Measurements from ENCODE around the gene ACTN2.

Gene ACTN2

GRCh38 chr1:236795757-236796667, 109.7 kb downstream of the ACTN2 start:
- Histone ChIP-seq H3K4me1 (ENCODE audit: insufficient read depth, poor library complexity, severe bottlenecking) (peaks cover 14% of the 10 kb centered on the region), H3K9me3 (ENCODE audit: severe bottlenecking) (no peaks in the 10 kb centered on the region), H3K27me3 (ENCODE audit: insufficient read depth, poor library complexity, severe bottlenecking) (no peaks in the 10 kb centered on the region), H3K4me3 (ENCODE audit: severe bottlenecking) (peak overlapping the region; percentile 83), H3K27ac (ENCODE audit: poor library complexity, severe bottlenecking) (peak overlapping the region; percentile 55), H3K36me3 (ENCODE audit: low read depth) (peaks cover 3% of the 10 kb centered on the region; the same call in 1 of the 2 replicates)
- ATAC-seq (ENCODE audit: low read depth), result peak; percentile 24
- no peak for DNase-seq (ENCODE audit: low spot score)
- no peak for TF ChIP-seq CTCF (IDR thresholded peaks at IDR 0.05; ENCODE audit: poor library complexity, severe bottlenecking)

GRCh38 chr1:236799001-236799400, 112.7 kb downstream of the ACTN2 start:
- no peak for DNase-seq (ENCODE audit: low spot score)
- Histone ChIP-seq H3K9me3 (ENCODE audit: severe bottlenecking) (no peaks in the 10 kb centered on the region), H3K27ac (ENCODE audit: poor library complexity, severe bottlenecking) (no peak overlapping the region), H3K27me3 (ENCODE audit: insufficient read depth, poor library complexity, severe bottlenecking) (no peaks in the 10 kb centered on the region), H3K4me3 (ENCODE audit: severe bottlenecking) (no peak overlapping the region), H3K4me1 (ENCODE audit: insufficient read depth, poor library complexity, severe bottlenecking) (peaks cover 14% of the 10 kb centered on the region), H3K36me3 (ENCODE audit: low read depth) (peaks cover 3% of the 10 kb centered on the region; the same call in 1 of the 2 replicates)
- TF ChIP-seq CTCF (IDR thresholded peaks at IDR 0.05; ENCODE audit: poor library complexity, severe bottlenecking), result no peak
- no peak for ATAC-seq (ENCODE audit: low read depth)

- Histone ChIP-seq H3K4me1 (ENCODE audit: insufficient read depth, poor library complexity, severe bottlenecking) (peaks cover 14% of the 10 kb centered on the region), H3K36me3 (ENCODE audit: low read depth) (peaks cover 3% of the 10 kb centered on the region; the same call in 1 of the 2 replicates), H3K9me3 (ENCODE audit: severe bottlenecking) (no peaks in the 10 kb centered on the region), H3K27ac (ENCODE audit: poor library complexity, severe bottlenecking) (no peak overlapping the region), H3K4me3 (ENCODE audit: severe bottlenecking) (no peak overlapping the region), H3K27me3 (ENCODE audit: insufficient read depth, poor library complexity, severe bottlenecking) (no peaks in the 10 kb centered on the region)
- no peak for ATAC-seq (ENCODE audit: low read depth)
- no peak for TF ChIP-seq CTCF (IDR thresholded peaks at IDR 0.05; ENCODE audit: poor library complexity, severe bottlenecking)
- no peak for DNase-seq (ENCODE audit: low spot score)
Observed at GRCh38 chr1:236800002-236800620, 113.8 kb downstream of the ACTN2 start.

- no peaks in the 10 kb centered on the region for H3K27me3 ChIP-seq (ENCODE audit: insufficient read depth, poor library complexity, severe bottlenecking)
- ATAC-seq (ENCODE audit: low read depth), result no peak
- no peak overlapping the region for H3K4me3 ChIP-seq (ENCODE audit: severe bottlenecking)
- H3K9me3 ChIP-seq (ENCODE audit: severe bottlenecking), result no peaks in the 10 kb centered on the region
- no peak overlapping the region for H3K27ac ChIP-seq (ENCODE audit: poor library complexity, severe bottlenecking)
- H3K36me3 ChIP-seq (ENCODE audit: low read depth), result peaks cover 3% of the 10 kb centered on the region; the same call in 1 of the 2 replicates
- no peak for TF ChIP-seq CTCF (IDR thresholded peaks at IDR 0.05; ENCODE audit: poor library complexity, severe bottlenecking)
- DNase-seq (ENCODE audit: low spot score), result no peak
- peaks cover 14% of the 10 kb centered on the region for H3K4me1 ChIP-seq (ENCODE audit: insufficient read depth, poor library complexity, severe bottlenecking)
Observed at GRCh38 chr1:236800623-236801022, 114.3 kb downstream of the ACTN2 start.

All from RWPE2 (cell line).